GM18867 (cell line): ENCODE data around the gene GPX3.

Experiments used
- ATAC-seq: cut with Tn5 transposase; IDR thresholded peaks from one replicate; pipeline ENCODE4 v1.9.1; 2021; ENCODE audit warnings: mild to moderate bottlenecking, moderate library complexity; ENCODE audit not compliant: unreplicated experiment

GPX3 gene, protein sequence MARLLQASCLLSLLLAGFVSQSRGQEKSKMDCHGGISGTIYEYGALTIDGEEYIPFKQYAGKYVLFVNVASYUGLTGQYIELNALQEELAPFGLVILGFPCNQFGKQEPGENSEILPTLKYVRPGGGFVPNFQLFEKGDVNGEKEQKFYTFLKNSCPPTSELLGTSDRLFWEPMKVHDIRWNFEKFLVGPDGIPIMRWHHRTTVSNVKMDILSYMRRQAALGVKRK

DNA sequence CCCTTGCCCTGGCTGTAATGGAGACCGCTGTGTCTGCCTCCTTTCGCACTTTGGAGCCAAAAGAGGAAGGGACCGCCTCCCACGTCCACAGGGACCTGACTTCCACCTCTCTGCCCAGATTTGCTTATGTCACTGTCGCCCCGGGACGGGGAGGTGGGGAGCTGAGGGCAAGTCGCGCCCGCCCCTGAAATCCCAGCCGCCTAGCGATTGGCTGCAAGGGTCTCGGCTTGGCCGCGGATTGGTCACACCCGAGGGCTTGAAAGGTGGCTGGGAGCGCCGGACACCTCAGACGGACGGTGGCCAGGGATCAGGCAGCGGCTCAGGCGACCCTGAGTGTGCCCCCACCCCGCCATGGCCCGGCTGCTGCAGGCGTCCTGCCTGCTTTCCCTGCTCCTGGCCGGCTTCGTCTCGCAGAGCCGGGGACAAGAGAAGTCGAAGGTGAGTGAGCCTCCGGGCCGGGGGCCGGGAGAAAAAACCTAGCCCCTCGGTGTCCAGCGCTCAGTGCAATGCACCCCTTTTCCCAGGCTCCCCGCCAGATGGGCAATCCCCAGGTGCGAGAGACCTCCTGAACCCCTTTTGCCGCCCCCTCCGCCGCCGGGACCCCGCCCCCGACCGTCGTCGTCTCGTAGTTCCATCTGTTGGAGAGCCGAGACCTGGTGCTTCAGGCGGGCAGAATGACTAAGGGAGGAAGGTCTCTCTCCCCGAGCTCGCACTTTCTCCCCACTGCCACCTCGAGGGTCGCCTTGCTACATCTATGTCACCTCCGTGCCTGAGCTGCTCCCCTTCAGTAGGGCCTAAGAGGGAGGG, at the start of gene GPX3:
Gene GPX3 (plus strand): TSS at position 288 of the 807 bp plus-strand sequence. CDS start 64 bp downstream, at position 352.
- no peak for ATAC-seq

DNA sequence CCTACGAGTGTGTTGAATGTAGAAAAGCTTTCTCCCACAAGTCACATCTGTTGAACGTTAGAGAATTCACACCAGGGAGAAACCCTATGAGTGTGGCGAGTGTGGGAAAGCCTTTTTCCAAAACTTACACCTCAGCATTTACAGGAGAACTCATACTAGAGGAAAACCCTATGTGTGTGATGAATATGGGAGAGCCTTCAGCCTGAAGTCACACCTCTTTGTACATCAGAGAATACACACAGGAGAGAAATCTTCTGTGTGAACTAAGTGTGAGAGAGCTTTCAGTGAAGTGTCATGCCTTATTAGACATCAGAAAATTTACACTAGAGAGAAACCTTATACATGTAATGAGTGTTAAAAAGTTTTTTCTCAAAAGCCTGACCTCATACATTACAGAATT, 41.8 kb upstream of the GPX3 start:
- no peak for ATAC-seq

DNA sequence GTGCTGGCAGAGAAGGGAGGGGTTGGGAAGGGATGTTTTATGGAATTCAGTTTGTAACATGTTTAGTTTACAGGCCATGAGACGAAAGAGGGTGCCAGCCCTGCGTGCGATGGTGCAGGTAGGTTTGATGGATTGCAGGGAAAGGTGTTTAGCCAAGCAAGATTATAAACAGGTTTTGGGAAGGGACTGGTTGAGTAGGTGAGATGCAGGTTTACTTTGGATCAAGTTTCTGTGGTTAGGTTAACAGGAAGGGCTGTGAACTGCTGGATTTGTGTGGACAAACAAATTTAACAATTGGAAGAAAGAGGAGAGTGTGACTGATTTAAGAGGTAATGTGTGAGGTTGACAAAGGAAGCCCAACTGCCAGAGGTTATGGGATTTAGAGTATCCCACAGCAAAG, 32.6 kb upstream of the GPX3 start:
- no peak for ATAC-seq

DNA sequence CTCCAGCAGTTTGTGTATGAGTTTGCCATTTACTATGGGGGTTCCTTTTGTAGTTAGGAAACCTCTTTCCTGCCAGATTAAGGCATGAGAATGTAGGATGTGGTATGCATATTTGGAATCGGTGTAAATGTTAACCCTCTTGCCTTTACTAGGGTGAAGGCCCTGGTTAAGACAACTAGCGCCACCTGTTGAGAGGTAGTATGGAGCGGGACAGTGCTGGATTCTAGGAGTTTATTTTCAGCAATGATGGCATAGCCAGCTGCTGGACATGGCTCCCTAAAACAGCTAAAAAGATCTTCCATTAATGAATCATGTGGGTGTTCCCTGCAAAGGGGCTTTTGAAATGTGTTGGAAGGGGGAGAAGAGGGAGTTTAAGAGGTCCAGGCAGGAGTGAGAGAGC, 30.7 kb upstream of the GPX3 start:
- ATAC-seq: no peak

DNA sequence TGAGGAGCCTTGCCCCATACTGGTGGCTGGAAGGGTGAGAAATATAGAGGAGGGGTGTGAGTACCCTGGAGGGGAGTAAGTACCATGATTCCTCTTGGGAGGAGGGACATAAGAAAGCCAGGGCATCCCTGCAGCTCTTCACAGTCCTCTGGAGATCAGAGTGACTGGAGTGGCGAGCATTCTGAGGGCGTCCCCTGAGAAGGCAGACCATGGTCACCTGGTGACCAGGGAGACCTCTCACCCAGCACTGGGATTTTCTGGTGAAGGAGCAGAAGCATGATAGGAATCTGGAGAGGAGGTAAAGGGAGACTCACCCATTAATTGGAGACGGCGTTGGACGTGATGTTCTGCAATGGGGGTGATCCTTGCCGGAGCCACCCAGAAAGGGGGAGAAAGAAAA, 27.7 kb upstream of the GPX3 start:
- ATAC-seq: no peak

DNA sequence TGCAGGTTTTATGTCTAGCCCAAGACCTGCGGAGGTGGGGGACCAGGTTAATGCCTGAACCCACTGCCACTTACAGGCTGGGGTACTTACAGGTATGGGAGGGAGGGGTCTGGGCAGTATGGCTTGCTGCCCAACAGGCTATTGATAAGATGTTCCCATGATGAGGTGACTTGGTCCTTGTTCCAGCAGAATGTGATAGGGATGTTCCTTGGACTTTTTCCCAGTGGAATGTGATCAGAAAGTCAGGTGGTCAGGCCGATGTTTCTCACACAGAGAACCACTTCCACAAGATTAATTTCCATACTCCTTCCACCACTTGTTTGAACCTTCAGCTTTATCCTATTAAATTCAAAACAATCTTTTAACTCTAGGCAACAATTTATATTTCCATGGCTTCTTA, 27.0 kb upstream of the GPX3 start:
- no peak for ATAC-seq

DNA sequence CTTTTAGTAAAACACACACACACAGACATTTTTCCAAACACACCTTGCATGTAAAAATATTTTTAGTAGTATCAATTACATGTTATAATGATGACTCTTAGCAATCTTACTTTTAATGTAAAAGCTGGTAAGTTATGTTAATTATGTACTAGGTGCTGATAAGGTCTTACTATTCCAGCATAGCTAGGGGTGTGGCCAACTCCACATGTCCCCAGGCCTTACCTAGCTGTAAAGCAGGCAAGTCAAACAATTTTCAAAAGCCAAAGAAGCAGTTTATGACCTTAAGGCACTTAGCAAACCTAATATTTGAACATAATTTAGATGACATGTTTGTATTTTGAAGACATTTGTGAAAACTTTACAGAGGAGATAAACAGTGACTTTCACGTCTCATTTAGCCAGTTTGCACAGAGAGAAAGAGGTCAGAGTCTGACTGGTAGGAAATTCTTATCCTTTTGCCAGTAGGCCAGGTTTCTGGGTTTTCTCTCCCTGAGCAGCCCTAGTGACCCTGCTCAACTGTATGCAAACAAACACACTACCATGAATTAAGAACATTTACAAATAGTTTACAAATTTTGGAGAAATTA, 26.5 kb upstream of the GPX3 start:
- no peak for ATAC-seq

DNA sequence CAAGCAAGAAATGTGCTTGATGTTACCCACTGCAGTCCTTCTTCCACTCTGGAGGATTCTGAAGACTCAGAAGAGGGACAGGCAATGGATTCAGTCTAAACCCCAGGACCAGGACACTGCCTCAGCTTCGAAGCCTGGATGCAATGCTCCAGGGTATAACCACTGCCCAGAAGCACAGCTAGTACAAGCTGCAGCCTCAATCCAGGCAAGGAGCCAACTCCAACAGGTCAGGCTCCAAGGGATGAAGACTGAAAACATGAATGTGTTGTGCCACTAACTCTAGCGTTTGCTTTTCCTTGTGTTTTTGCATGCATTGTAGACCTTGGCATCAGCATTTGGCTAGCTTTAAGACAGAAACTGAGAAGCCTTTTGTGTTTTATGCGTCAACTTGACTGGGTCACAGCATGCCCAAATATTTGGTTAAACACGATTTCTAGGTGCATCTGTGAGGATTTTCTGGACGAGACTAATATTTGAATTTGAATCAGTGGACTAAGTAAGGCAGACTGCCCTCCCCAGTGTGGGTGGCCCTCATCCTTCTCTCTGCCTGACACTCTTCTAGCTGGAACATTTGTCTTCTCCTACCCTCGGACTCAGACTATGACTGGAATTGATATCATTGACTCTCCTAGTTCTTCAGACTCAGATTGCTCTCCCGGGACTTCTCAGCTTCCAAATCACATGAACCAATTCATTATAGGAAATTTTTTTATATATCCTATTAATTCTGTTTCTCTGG, 20.5 kb upstream of the GPX3 start:
- no peak for ATAC-seq

DNA sequence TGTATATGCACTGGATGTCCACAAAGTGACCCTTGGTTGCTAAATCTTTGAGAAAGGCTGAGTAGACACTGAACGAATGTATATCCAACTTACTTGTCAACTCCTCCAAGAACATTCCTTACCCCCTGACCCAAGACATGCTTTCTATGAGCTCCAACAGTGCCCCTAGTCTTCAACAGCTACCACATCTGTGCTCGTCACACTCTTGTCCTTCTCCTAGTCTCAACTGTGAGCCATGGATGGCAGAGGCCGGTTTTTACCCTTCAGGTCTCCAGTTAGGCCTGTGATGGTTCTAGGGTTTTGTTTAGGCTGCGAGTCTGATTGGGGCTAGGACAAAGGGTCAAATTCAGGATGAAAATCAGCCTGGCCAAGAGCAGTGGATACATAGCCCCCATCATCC, 19.0 kb upstream of the GPX3 start:
- no peak for ATAC-seq

DNA sequence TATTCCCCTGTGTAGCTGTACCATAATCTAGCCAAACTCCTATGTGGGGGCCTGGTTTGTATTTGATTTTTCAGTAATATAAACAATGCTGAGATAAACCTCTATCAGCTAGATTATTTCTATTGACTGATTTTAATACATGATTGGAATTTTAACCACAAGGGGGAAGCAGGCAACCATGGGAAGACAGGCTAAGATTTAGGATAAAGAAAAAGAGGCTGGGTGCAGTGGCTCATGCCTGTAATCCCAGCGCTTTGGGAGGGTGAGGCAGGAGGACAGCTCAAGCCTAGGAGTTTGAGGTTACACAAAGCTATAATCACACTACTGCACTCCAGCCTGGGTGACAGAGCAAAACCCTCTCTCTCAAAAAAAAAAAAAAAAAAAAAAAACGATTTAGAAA, 18.1 kb upstream of the GPX3 start:
- ATAC-seq: no peak

DNA sequence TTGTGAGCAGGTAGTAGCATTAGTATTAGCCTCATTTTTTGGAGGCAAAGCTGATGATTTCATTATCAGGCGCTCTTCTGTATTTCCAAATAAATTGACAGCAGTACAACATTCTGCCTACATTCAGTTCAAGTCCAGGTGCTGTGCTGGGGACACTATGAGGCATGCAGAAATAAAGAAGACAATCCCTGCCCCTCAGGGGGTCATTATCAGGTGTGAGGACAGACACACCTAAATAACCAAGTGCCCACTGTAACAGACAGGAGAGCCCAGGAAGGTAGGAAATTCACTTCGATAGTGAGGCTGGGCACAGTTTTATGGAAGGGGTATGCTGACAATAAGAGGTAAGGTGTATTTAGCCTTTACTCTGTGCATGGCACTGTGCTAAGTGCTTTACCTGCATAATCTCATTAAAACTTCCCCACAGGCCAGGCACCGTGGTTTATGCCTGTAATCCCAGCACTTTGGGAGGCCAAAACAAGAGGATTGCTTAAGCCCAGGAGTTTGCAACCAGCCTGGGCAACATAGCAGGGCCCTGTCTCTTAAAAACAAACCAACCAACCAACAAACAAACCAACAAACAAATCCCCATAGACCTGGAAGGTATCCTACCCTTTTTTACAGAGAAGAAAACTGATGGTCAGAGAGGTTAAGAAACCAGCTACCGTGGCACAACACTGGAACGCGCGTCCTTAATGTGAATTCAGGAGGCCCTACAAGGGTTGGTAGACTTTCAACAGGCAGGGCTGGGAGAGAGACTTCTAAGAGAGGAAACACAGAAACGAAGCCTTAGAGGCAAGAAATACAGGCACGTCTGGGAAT, 17.5 kb upstream of the GPX3 start:
- no peak for ATAC-seq

DNA sequence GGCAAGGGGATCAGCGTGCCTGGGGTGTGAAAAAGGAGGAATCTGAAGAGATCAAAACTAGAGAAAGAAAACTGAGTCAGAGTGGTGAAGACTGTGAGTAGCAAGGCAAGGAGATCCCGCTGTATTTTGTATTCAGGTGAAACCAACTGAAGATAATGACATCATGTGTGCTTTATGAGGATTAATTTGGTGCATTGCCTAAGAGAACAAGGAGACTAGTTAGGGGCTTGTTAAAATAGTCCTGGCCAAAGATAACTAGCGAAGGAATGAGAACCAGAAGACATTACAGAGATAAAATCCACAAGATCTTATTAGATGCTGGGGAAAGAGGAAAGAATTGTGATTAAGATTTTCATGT, 16.9 kb upstream of the GPX3 start:
- no peak for ATAC-seq

DNA sequence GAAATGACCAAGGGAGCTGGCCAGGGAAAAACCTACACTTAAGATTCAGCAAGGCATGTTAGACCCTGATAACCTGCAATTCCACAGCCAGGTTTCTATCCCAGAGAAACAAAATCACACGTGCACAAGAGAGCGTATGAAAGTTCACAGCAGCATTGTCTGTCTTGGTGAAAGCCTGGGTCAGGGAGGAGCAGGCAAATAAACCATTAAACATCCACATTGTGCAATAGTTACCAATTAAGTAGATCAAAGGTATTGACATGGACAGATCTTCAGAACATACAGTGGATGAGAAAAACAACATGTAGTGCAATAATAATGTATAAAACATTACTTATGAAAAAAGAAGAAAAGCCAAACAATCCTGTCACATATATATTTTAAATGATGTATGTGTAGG, 15.9 kb upstream of the GPX3 start:
- ATAC-seq: no peak

DNA sequence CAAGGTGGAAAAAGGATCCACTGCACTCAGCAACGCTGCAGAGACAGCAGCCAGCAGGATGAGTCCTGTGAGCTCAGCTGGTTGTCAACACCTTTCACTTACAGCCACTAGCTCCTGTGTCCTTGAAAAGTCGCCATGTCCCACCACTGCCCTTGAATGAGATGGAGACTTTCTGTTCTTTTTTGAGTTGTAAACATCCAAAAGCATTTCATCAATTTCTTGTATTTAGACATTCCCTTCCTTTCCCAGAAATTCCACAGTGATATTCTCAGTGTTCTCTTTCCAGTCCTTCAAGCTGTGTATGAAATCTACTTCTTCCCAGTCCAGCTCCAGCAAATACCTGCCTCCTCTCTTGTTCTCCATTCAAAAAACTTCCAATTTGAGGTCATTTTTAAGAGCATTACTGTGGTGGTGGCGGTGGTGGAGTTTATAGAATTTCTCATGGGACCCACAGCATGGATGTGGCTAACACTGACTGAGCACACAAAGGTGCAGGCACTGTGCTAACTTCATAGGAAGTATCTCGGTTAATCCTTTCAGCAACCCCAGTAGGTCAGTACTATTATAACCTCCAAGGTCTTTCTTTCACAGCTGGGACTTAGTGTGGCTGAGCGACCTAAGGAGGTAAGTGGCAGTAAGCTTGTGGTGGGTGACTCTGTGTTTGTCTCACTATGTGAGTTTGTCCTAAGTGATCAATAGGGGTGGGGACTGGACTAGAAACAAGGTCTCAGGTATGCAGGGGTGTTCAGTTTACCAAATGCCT, 15.0 kb upstream of the GPX3 start:
- ATAC-seq: no peak

DNA sequence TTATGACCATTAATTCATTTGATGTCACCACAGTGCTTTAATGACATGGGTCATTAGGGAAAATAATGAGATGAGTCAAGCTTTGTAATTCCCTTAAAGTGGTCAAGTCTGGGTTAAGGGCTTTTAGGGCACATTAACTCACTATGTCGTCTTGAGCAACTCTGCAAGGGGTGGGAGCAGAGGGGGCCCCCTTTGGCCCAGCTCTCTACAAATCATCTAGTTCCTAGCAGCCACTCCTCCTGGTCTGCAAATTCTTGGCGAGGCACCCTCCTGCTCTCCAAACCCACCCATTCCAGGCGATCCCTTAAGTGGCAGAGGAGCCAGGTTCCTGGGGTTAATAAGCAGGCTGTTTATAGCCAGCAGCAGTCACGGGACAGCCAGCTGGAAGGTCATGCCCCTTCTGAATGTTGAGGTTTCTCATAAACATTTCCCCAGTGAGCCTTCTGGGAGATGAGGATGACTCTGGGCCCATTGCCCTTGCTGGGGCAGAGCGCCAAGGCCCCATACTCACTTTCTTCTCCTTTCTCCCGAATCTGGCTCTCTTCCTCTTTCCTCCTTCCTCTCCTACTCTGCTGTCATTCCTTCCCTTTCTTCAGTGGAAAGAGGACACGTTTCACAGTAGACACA, 14.3 kb upstream of the GPX3 start:
- ATAC-seq: no peak

DNA sequence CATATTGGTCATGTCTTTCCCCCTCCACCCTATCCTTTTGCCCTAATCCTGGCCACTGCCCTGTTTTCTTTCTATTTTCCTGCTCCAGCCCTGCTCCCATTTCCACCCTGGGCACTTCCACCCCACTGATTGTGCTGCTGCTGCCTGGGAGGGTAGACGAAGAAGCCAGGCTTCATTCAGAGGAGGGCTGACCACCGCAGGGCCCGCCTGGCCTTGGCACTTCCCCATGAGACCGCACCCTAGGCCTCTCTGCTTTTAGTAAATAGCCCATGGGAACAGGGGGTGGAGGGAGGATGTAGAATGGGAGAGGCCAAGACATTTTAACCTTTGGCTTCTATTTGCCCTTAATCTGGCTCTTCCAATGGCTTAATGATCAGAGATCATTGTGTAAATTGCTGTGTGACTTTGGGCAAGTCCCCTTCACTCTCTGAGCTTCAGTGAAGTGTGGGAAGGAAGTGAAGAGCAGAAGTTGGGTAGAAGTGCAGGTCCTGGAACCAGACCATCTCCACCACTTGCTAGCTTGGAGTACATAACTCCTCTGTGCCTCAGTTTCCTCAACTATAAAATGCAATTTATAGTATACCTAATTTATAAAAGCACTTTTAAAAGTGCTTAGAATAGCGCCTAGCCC, 13.6 kb upstream of the GPX3 start:
- ATAC-seq: no peak

DNA sequence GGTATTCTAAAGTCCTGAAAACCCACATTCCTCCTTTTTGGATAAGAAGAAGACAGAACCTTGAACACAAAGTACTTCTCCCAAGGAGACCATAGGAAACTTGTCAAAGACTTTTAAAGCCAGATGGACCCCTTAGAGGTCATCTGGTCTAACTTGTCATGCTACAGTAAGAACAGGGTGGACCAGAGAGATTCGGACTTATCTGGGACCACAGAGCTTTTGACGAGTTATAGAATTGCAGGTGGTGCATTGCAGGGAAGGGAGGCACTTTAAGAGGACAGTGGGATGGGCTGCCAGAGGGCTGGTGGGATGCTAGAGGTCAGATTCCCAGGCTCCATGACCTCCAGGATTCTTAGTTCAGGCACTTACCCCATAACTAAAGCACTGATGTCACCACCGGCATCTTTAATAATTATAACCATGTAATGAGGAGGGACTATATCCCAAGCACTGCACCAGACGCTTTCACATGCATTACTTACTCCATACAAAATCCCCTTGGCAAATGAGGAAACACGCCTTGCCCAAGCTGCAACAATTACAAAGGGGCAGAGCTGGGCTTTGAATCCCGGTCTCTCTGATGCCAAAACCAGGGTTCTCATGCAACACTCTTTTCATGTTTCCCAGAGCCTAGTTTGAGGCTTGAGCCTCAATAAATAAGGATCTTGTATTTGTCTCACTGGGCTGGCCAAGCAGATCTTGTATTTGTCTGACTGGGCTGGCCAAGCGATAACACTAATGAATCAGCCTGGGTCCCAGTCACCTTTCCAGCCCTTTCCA, 12.8 kb upstream of the GPX3 start:
- no peak for ATAC-seq

DNA sequence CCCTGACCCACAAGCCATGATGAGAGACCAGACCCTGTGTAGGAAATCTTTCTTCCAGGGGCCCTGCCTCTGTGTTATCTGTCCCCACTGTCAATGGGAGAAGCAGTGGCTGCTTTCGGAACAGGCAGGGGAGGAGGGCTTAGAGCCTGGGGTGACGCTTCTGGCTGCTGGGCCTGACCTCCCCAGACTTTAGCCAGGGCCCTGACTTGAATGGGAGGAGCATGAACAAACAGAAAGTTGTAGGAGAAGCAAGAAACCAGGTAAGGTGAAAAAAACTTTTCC, 12.2 kb upstream of the GPX3 start:
- ATAC-seq: no peak

DNA sequence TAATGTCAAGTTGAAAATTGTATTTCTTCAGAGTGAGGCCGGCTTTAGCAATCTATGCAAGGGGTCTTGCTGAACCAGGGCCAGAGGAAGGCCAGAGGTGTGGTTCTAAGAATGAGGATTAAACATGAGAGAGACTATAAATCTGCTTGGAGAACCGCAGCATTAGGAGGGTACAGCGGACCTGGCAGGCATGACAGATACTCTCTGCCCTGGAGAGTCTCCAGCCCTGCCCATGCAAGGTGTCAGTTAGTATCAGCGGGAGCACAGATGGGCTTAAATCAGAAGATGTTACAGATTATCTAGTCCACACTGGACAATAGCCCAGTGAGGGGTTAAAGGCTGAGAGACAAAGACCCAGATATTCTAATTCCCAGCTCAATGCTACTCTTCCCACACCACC, 11.5 kb upstream of the GPX3 start:
- no peak for ATAC-seq
